Naive thymus-derived CD8-positive, alpha-beta T cell (primary cell): ENCODE results near the gene DGKI. TPM values are rescaled to one million over a fixed set of nuclear protein-coding genes. Genes with fewer than 3 reads are reported as not detected.
A peak's percentile ranks its signal among the peaks of the same experiment; 100 is the strongest.

Experiments
- ATAC-seq, 2 donors: fragments of 150-1000 bp; cut with Tn5 transposase in 1 of 2; sonication (Bioruptor Pico), chemical (Tn5 transposase) in 1 of 2; 1 replicate in 1 of 2; 2 replicates in 1 of 2; pipeline ENCODE4 v1.10.0; 2021; ENCODE audit warnings: mild to moderate bottlenecking in 2 of 2, moderate library complexity in 2 of 2
- POLR2A ChIA-PET: fragments of 350-600 bp; sonication (Branson Sonifier 250); formaldehyde crosslinking; loops from one replicate; lab custom pipeline; 2021; ENCODE audit warnings: antibody characterized with exemption; lab: Charles Lee
- DNase-seq, 10 donors: peaks; one replicate each; pipeline versions ENCODE4 v3.0.0 to v3.0.0-alpha.2; 2020 to 2022
- H3K27ac Mint-ChIP-seq, 10 donors: one replicate each; pipeline ENCODE4 v1.8.0; 2020 to 2022; ENCODE audit warnings: mild to moderate bottlenecking in 10 of 10, mixed read lengths in 10 of 10, moderate library complexity in 4 of 10, inconsistent platforms in 1 of 10
- H3K27me3 Mint-ChIP-seq, 5 donors: one replicate each; pipeline ENCODE4 v1.8.0; 2021 to 2022; ENCODE audit warnings: mixed read lengths in 5 of 5
- H3K36me3 Mint-ChIP-seq, 3 donors: one replicate each; pipeline ENCODE4 v1.8.0; 2020 to 2022; ENCODE audit warnings: mixed read lengths in 3 of 3, mild to moderate bottlenecking in 2 of 3, inconsistent platforms in 1 of 3
- H3K4me1 Mint-ChIP-seq, 4 donors: one replicate each; pipeline ENCODE4 v1.8.0; 2021 to 2022; ENCODE audit warnings: mixed read lengths in 4 of 4
- H3K4me3 Mint-ChIP-seq, 10 donors: one replicate each; pipeline ENCODE4 v1.8.0; 2020 to 2022; ENCODE audit warnings: mild to moderate bottlenecking in 10 of 10, mixed read lengths in 10 of 10, moderate library complexity in 6 of 10, inconsistent platforms in 1 of 10
- H3K9me3 Mint-ChIP-seq, 9 donors: one replicate each; pipeline ENCODE4 v1.8.0; 2020 to 2022; ENCODE audit warnings: mixed read lengths in 9 of 9, mild to moderate bottlenecking in 3 of 9, inconsistent platforms in 1 of 9, moderate library complexity in 1 of 9
- polyA plus RNA-seq, 3 donors: library from polyadenylated mRNA; unstranded; fragments of 300-500 nt; fragmentation: Illumina TruSeq; gene quantifications; one replicate each; pipeline ENCODE4 v1.2.3, GENCODE V29; 2021
- total RNA-seq, 8 experiments: library from RNA in 2 of 8; stranded (reverse) in 2 of 8; gene quantifications; one replicate each; pipeline ENCODE4 v1.2.3 and lab custom pipeline; 2021 to 2026

DGKI gene
- total and polyA plus RNA-seq, 5 experiments from 2014 or later = 0.01 TPM; not detected in 4

- ATAC-seq (no peak), DNase-seq (no peak)
- Mint-ChIP-seq H3K9me3 (peaks cover 0 to 4% (median 0%) of the 10 kb centered on the region in 9 donors), H3K4me3 (no peak overlapping the region), H3K27ac (no peak overlapping the region), H3K4me1 (no peaks in the 10 kb centered on the region), H3K36me3 (no peaks in the 10 kb centered on the region), H3K27me3 (peaks cover 0 to 17% (median 0%) of the 10 kb centered on the region in 5 donors)
- POLR2A ChIA-PET = no interaction called here
These were observed 269.6 kb downstream of the DGKI start for GRCh38 chr7:137577184-137577583.

- Mint-ChIP-seq H3K27me3 (peaks cover 0 to 14% (median 0%) of the 10 kb centered on the region in 5 donors), H3K36me3 (no peaks in the 10 kb centered on the region), H3K27ac (no peak overlapping the region), H3K4me3 (no peak overlapping the region), H3K4me1 (no peaks in the 10 kb centered on the region), H3K9me3 (peaks cover 0 to 4% (median 0%) of the 10 kb centered on the region in 9 donors)
- POLR2A ChIA-PET = no interaction called here
- ATAC-seq (no peak), DNase-seq (no peak)
These were observed 270.3 kb downstream of the DGKI start for GRCh38 chr7:137576481-137576880.

GRCh38 chr7:137574812-137575211 lies 272.0 kb downstream of the DGKI start:
- Mint-ChIP-seq H3K27ac (no peak overlapping the region), H3K27me3 (peaks cover 0 to 14% (median 0%) of the 10 kb centered on the region in 5 donors), H3K4me1 (no peaks in the 10 kb centered on the region), H3K4me3 (no peak overlapping the region), H3K9me3 (peaks cover 0 to 4% (median 0%) of the 10 kb centered on the region in 9 donors), H3K36me3 (no peaks in the 10 kb centered on the region)
- ATAC-seq (no peak), DNase-seq (no peak)
- POLR2A ChIA-PET = no interaction called here

- Mint-ChIP-seq H3K27ac (no peak overlapping the region), H3K9me3 (no peaks in the 10 kb centered on the region), H3K4me1 (no peaks in the 10 kb centered on the region), H3K4me3 (no peak overlapping the region), H3K27me3 (peaks cover 0 to 12% (median 0%) of the 10 kb centered on the region in 5 donors), H3K36me3 (no peaks in the 10 kb centered on the region)
- DNase-seq (no peak), ATAC-seq (no peak)
- POLR2A ChIA-PET = no interaction called here
These were observed 274.6 kb downstream of the DGKI start for GRCh38 chr7:137572056-137572784.

- Mint-ChIP-seq H3K4me3 (no peak overlapping the region), H3K36me3 (no peaks in the 10 kb centered on the region), H3K27ac (no peak overlapping the region), H3K27me3 (peaks cover 0 to 15% (median 2%) of the 10 kb centered on the region in 5 donors), H3K9me3 (peaks cover 0 to 11% (median 2%) of the 10 kb centered on the region in 9 donors), H3K4me1 (no peaks in the 10 kb centered on the region)
- no peak for ATAC-seq
- DNase-seq = no peak
- POLR2A ChIA-PET = no interaction called here
These were observed 282.1 kb downstream of the DGKI start for GRCh38 chr7:137564677-137565076.

GRCh38 chr7:137563981-137564380 lies 282.8 kb downstream of the DGKI start:
- DNase-seq = no peak
- POLR2A ChIA-PET = no interaction called here
- no peak overlapping the region for H3K27ac Mint-ChIP-seq
- no peak for ATAC-seq
- H3K27me3 Mint-ChIP-seq = peaks cover 0 to 15% (median 2%) of the 10 kb centered on the region in 5 donors
- peaks cover 0 to 12% (median 2%) of the 10 kb centered on the region in 9 donors for H3K9me3 Mint-ChIP-seq
- no peak overlapping the region for H3K4me3 Mint-ChIP-seq
- H3K4me1 Mint-ChIP-seq = no peaks in the 10 kb centered on the region
- H3K36me3 Mint-ChIP-seq = no peaks in the 10 kb centered on the region

GRCh38 chr7:137547485-137547884 lies 299.3 kb downstream of the DGKI start:
- Mint-ChIP-seq H3K4me1 (no peaks in the 10 kb centered on the region), H3K27me3 (peaks cover 0 to 13% (median 4%) of the 10 kb centered on the region in 5 donors), H3K9me3 (peaks cover 0 to 4% (median 0%) of the 10 kb centered on the region in 9 donors), H3K4me3 (no peak overlapping the region), H3K27ac (peak overlapping the region in 1 of 10 donors; percentile 16), H3K36me3 (peaks cover 0 to 5% (median 0%) of the 10 kb centered on the region in 3 donors)
- POLR2A ChIA-PET = no interaction called here
- no peak for DNase-seq
- ATAC-seq = no peak

GRCh38 chr7:137546671-137547070 lies 300.1 kb downstream of the DGKI start:
- no peak for ATAC-seq
- Mint-ChIP-seq H3K9me3 (peaks cover 0 to 4% (median 0%) of the 10 kb centered on the region in 9 donors), H3K36me3 (peaks cover 0 to 5% (median 0%) of the 10 kb centered on the region in 3 donors), H3K27ac (no peak overlapping the region), H3K27me3 (peaks cover 0 to 13% (median 3%) of the 10 kb centered on the region in 5 donors), H3K4me1 (no peaks in the 10 kb centered on the region), H3K4me3 (no peak overlapping the region)
- DNase-seq = no peak
- POLR2A ChIA-PET = no interaction called here

- Mint-ChIP-seq H3K4me3 (no peak overlapping the region), H3K4me1 (no peaks in the 10 kb centered on the region), H3K9me3 (peaks cover 0 to 4% (median 0%) of the 10 kb centered on the region in 9 donors), H3K36me3 (peaks cover 0 to 5% (median 0%) of the 10 kb centered on the region in 3 donors), H3K27me3 (peaks cover 0 to 13% (median 2%) of the 10 kb centered on the region in 5 donors), H3K27ac (peak overlapping the region in 1 of 10 donors; percentile 91)
- ATAC-seq (no peak), DNase-seq (peak in 1 of 10 donors; percentile 59)
- POLR2A ChIA-PET = no interaction called here
These were observed 300.8 kb downstream of the DGKI start for GRCh38 chr7:137546009-137546408.

GRCh38 chr7:137545059-137545716 lies 301.6 kb downstream of the DGKI start:
- H3K4me1 Mint-ChIP-seq = no peaks in the 10 kb centered on the region
- no peak overlapping the region for H3K27ac Mint-ChIP-seq
- POLR2A ChIA-PET = no interaction called here
- peaks cover 0 to 5% (median 0%) of the 10 kb centered on the region in 3 donors for H3K36me3 Mint-ChIP-seq
- no peak for ATAC-seq
- H3K9me3 Mint-ChIP-seq = peaks cover 0 to 4% (median 0%) of the 10 kb centered on the region in 9 donors
- H3K4me3 Mint-ChIP-seq = no peak overlapping the region
- no peak for DNase-seq
- peaks cover 0 to 13% (median 2%) of the 10 kb centered on the region in 5 donors for H3K27me3 Mint-ChIP-seq

GRCh38 chr7:137544453-137545058 lies 302.2 kb downstream of the DGKI start:
- H3K27me3 Mint-ChIP-seq = peaks cover 0 to 13% (median 2%) of the 10 kb centered on the region in 5 donors
- peaks cover 0 to 5% (median 0%) of the 10 kb centered on the region in 3 donors for H3K36me3 Mint-ChIP-seq
- ATAC-seq (no peak), DNase-seq (no peak)
- POLR2A ChIA-PET = no interaction called here
- no peak overlapping the region for H3K27ac Mint-ChIP-seq
- H3K4me3 Mint-ChIP-seq = no peak overlapping the region
- no peaks in the 10 kb centered on the region for H3K4me1 Mint-ChIP-seq
- peaks cover 0 to 4% (median 0%) of the 10 kb centered on the region in 9 donors for H3K9me3 Mint-ChIP-seq

GRCh38 chr7:137539111-137539715 lies 307.6 kb downstream of the DGKI start:
- Mint-ChIP-seq H3K27me3 (peaks cover 0 to 14% (median 5%) of the 10 kb centered on the region in 5 donors), H3K4me3 (no peak overlapping the region), H3K4me1 (no peaks in the 10 kb centered on the region), H3K9me3 (peaks cover 0 to 9% (median 0%) of the 10 kb centered on the region in 9 donors), H3K36me3 (no peaks in the 10 kb centered on the region), H3K27ac (no peak overlapping the region)
- POLR2A ChIA-PET = no interaction called here
- ATAC-seq = no peak
- DNase-seq = no peak
